Renal cortex interstitium (tissue), 11 donors: ENCODE results near the gene HELZ. TPM values are rescaled to one million over a fixed set of nuclear protein-coding genes. Genes with fewer than 3 reads are reported as not detected.

Experiments used
- DNase-seq, 11 donors: peaks; one replicate each; pipeline ENCODE4 v3.0.0-alpha.2; 2013; ENCODE audit warnings: low read depth in 9 of 11, low spot score in 4 of 11; ENCODE audit errors: extremely low read depth in 1 of 11
- polyA plus RNA-seq, 3 donors: library from polyadenylated mRNA; unstranded; fragments of 120-200 nt; gene quantifications; one replicate each; pipeline ENCODE4 v1.2.1, GENCODE V29; 2013; ENCODE audit not compliant: insufficient read length in 3 of 3

The HELZ gene
- polyA plus RNA-seq, 3 donors = 29.1 to 33.6 (median 30.3) TPM

- no peak for DNase-seq
These were observed 3.2 kb downstream of the HELZ start for GRCh38 chr17:67241719-67242341.

GRCh38 chr17:67239597-67239996, 5.4 kb downstream of the HELZ start:
- DNase-seq = no peak

- no peak for DNase-seq
These were observed 6.0 kb downstream of the HELZ start for GRCh38 chr17:67238991-67239390.

- no peak for DNase-seq
These were observed 12.6 kb downstream of the HELZ start for GRCh38 chr17:67232441-67232840.

GRCh38 chr17:67229109-67229955, 15.7 kb downstream of the HELZ start:
- no peak for DNase-seq

GRCh38 chr17:67227488-67227887, 17.5 kb downstream of the HELZ start:
- DNase-seq = no peak

GRCh38 chr17:67225316-67225715, 19.7 kb downstream of the HELZ start:
- no peak for DNase-seq

GRCh38 chr17:67224736-67225135, 20.3 kb downstream of the HELZ start:
- no peak for DNase-seq

- no peak for DNase-seq
These were observed 21.1 kb downstream of the HELZ start for GRCh38 chr17:67223924-67224323.

- peak in 2 of 11 donors; percentile 5 to 24 for DNase-seq
These were observed 23.7 kb downstream of the HELZ start for GRCh38 chr17:67221062-67221998.

GRCh38 chr17:67218385-67218950, 26.5 kb downstream of the HELZ start:
- DNase-seq = no peak

GRCh38 chr17:67217446-67217845, 27.6 kb downstream of the HELZ start:
- no peak for DNase-seq

GRCh38 chr17:67216578-67217320, 28.2 kb downstream of the HELZ start:
- DNase-seq = no peak

- DNase-seq = peak in 2 of 11 donors; percentile 9 to 27
These were observed 29.0 kb downstream of the HELZ start for GRCh38 chr17:67215991-67216421.

- DNase-seq = no peak
These were observed 32.1 kb downstream of the HELZ start for GRCh38 chr17:67212714-67213417.

- no peak for DNase-seq
These were observed 32.8 kb downstream of the HELZ start for GRCh38 chr17:67212231-67212630.

- no peak for DNase-seq
These were observed 33.3 kb downstream of the HELZ start for GRCh38 chr17:67211742-67212141.

GRCh38 chr17:67210915-67211314, 34.1 kb downstream of the HELZ start:
- DNase-seq = no peak
